Measurements from ENCODE around the gene ZNF598. TPM values are rescaled to one million over a fixed set of nuclear protein-coding genes. Genes with fewer than 3 reads are reported as not detected.
"Not testable (repeated sequence)": the region's sequence is repeated elsewhere in the genome, so short reads cannot be mapped to it uniquely, and the experiment has no call there.

ZNF598 gene
- total RNA-seq, 1 donor from 2014 or later, result 46.4 TPM

DNA sequence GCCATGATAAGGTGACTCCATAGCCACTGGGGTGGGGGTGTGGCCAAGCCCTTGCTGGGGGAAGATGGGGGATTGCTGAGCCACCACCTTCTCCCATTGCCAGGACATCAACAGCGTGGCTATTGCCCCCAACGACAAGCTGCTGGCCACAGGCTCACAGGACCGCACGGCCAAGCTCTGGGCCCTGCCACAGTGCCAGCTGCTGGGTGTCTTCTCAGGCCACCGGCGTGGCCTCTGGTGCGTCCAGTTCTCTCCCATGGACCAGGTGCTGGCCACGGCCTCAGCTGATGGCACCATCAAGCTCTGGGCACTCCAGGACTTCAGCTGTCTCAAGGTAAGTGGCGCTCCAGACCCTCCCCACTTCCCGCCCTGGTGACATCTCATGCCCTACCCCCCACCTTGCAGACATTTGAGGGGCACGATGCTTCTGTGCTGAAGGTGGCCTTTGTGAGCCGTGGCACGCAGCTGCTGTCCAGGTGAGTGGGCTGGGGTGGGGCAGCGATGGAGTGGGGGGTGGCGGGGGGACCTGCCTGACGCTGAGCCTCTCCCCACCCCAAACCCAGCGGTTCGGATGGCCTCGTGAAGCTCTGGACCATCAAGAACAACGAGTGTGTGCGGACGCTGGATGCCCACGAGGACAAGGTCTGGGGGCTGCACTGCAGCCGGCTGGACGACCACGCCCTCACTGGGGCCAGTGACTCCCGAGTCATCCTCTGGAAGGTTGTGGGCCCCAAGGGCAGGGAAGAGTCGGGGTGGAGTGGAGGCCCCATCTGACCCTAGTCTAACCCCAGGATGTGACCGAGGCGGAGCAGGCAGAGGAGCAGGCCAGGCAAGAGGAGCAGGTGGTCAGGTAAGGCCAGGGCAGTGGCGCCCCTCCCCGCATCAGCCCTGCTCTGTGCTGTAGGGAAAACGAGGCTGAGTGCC lies 32.4 kb downstream of the ZNF598 start:
- no peak for DNase-seq (ENCODE audit: low spot score)

DNA sequence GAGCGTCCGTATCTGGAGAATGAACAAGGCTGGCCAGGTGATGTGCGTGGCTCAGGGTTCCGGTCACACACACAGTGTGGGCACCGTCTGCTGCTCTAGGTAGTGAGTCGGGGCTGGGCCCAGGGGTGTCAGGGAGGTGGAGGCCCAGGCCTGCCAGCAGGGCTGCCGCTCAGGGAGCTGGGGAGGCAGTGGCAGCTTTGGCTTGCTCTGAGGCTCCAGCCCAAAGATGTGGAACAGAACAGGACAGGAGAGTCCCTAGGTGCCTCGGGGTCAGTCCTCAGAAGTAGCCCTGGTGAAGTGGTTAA lies 33.5 kb downstream of the ZNF598 start:
- no peak for DNase-seq (ENCODE audit: low spot score)

GRCh38 chr16:1975432-1976215 lies 34.0 kb downstream of the ZNF598 start:
- DNase-seq (ENCODE audit: low spot score), result no peak

DNA sequence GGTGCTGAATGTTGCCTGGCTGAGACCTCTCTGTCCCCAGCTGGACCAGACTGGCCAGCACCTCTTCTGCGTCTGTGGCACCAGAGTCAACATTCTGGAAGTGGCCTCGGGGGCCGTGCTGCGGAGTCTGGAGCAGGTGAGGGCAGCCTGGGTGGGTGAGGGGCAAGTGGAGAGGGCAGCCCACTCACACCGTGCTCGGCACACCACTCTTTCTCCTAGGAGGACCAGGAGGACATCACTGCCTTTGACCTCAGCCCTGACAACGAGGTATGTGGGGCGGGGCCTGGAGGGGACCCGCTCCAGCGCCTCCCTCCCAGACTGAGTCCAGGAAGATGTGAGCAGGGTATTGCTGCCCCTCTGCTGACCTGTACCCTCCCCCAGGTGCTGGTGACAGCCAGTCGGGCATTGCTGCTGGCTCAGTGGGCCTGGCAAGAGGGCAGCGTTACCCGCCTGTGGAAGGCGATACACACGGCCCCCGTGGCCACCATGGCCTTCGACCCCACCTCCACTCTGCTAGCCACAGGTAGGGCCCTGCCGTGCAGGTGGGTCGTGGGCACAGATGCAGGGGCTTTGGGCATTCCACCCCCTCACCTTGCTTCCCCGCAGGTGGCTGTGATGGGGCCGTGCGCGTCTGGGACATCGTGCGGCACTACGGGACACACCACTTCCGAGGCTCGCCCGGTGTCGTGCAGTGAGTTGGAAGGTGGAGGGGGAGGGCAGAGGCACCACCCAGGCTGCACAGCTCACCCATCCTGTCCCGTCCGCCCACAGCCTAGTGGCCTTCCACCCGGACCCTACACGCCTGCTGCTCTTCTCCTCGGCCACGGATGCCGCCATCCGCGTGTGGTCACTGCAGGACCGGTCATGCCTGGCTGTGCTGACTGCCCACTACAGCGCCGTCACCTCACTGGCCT lies 35.2 kb downstream of the ZNF598 start:
- no peak for DNase-seq (ENCODE audit: low spot score)

DNA sequence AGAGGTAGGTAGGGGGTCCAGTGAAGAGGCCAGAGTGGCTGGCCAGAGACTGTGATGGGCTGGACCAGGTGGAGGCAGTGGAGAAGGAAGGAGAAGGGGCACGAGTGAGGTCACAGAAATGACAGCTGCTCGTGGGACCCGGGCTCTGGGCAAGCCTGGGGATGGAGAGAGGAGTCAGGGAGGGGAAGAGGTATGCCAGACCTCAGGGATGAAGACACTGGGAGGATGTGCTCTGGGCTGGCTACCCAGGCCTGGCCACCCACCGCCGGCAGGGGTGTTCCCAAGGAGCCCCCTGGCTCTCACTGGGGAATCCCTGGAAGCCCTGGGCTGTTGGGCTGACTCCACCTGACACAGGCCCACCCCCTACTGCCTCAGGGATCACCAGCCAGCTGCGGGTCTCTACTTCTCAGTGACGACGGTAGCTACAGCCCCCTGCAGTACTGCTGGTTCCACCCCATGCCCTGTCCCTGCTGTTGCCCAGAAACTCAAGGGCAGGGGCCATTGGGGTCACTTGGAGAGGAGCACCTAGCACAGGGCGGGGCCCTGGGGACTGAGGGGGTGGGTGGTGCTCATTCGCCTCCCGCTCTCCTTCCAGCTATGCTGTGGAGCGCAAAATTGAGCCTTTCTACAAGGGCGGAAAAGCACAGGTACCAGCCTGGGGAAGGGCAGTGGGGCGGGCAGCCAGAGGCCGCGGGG lies 36.0 kb downstream of the ZNF598 start:
- no peak for DNase-seq (ENCODE audit: low spot score)

DNA sequence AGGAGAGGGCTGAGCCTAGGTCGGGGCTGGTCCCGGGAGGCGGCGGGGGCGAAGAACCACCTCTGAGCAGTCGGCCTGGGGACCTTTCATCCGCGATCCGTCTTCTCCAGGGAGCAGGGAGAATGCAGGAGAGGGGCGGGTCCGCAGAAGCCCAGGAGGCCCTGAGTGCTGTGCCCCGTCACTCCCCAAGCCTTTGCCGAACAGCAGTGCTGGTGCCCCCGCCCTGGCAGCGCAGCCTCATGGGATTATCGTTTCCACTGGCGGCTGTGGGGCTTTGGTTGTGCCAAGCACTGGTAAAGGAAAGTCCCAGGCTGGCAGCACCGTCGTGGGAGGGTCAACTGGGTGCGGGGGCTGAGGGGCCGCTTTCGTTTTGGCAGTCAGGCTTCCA lies 37.1 kb downstream of the ZNF598 start:
- no peak for DNase-seq (ENCODE audit: low spot score)

DNA sequence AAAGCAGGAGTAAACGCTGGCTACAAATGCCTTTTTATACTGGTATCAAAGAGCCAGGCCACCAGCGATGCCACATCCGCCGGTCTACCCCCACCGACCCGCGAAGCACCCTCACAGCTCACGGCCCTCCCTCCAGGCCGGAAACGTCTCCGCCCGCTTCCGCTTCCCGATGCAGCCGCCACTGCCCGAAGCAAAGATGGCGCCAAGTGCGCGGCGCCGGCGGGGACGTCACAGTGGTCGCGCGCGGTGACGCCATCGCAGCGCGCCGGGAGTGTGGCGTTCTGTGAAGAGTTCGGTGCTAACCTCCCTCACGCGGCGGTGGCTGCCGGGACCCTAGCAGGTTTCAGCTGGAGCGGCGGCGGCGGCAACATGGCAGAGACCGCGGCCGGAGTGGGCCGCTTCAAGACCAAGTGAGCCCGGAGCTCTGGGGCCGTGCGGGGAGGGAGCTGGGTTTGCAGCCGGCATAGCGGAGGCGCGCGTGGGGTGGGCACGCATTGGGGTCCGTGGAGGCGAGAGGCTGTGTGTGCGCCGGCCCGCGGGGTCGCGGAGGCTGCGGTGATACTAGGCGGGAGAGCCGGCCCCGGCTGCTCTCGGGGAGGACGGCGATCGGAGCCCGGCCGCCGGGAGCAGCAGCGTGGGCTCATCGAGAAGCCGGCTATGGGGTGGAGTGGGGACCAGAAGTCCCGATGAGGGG lies 37.7 kb downstream of the ZNF598 start, which contains the start of gene TBL3:
TSS of gene TBL3 (plus strand) at position 258 of the 694 bp plus-strand sequence. CDS start at position 370, 112 bp downstream.
- DNase-seq (ENCODE audit: low spot score), result peak; percentile 96

- no peak for DNase-seq (ENCODE audit: low spot score)
Measured at GRCh38 chr16:1968146-1968953, 41.3 kb downstream of the ZNF598 start.

DNA sequence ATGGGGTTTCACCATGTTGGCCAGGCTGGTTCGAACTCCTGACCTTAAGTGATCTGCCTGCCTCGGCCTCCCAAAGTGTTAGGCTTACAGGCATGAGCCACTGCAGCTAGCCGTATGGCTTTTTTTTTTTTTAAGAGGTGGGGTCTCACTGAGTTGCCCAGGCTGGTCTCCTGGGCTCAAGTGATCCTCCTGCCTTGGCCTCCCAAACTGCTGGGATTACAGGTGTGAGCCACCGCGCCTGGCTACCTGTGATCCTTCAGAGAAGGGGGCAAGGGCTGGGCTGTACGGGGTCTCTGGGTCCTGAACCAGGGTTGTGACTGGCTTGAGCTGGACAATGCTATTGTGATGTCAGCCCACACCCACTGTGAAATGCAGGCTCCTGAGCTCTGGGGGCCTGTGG lies 43.2 kb downstream of the ZNF598 start, which contains the start of gene RNF151:
TSS of gene RNF151 (plus strand) at position 397 of the 400 bp plus-strand sequence. CDS start 26 bp downstream, outside the sequence.
- no peak for DNase-seq (ENCODE audit: low spot score)

GRCh38 chr16:1965396-1966001 lies 44.1 kb downstream of the ZNF598 start:
- DNase-seq (ENCODE audit: low spot score), result no peak

GRCh38 chr16:1964506-1965395 lies 44.9 kb downstream of the ZNF598 start, which contains the start of gene RPS2:
TSS of gene RPS2 (minus strand) at chr16:1964826. CDS start at chr16:1964625, 201 bp downstream.
- peak; percentile 99 for DNase-seq (ENCODE audit: low spot score)

GRCh38 chr16:1963806-1964505 lies 45.7 kb downstream of the ZNF598 start:
- no peak for DNase-seq (ENCODE audit: low spot score)

GRCh38 chr16:1962161-1963153 lies 47.2 kb downstream of the ZNF598 start:
- DNase-seq (ENCODE audit: low spot score), result not testable (repeated sequence)

GRCh38 chr16:1961651-1962067 lies 48.0 kb downstream of the ZNF598 start:
- no peak for DNase-seq (ENCODE audit: low spot score)

GRCh38 chr16:1960665-1961630 lies 48.7 kb downstream of the ZNF598 start:
- DNase-seq (ENCODE audit: low spot score), result no peak

All from ureter (tissue), 1 donor.